ENCODE results near the gene SHE. TPM values are rescaled to one million over a fixed set of nuclear protein-coding genes. Genes with fewer than 3 reads are reported as not detected.

SHE gene
- total RNA-seq, 1 experiment from 2014 or later = 0.79 TPM

GRCh38 chr1:154514066-154514553 is 11.9 kb upstream of the SHE start:
- peaks cover 5% of the 10 kb centered on the region for H3K27me3 Mint-ChIP-seq (ENCODE audit: low read depth)
- TF ChIP-seq ZNF232 (CRISPR knock-in tag; IDR thresholded peaks at IDR 0.05) = no peak
- no peak for TF ChIP-seq TCF7 (CRISPR knock-in tag; IDR thresholded peaks at IDR 0.05; ENCODE audit: low read depth)
- TF ChIP-seq ETV6 (CRISPR knock-in tag; IDR thresholded peaks at IDR 0.05) = no peak
- TF ChIP-seq ZNF263 (CRISPR knock-in tag; IDR thresholded peaks at IDR 0.05; ENCODE audit: low read depth) = no peak
- TF ChIP-seq ATF1 (CRISPR knock-in tag; IDR thresholded peaks at IDR 0.05) = no peak
- TF ChIP-seq HMGA2 (CRISPR knock-in tag; IDR thresholded peaks at IDR 0.05) = no peak
- no peak for TF ChIP-seq ELF4 (CRISPR knock-in tag; IDR thresholded peaks at IDR 0.05; ENCODE audit: low read depth)
- no peak for TF ChIP-seq USF2 (CRISPR knock-in tag; IDR thresholded peaks at IDR 0.05)
- no peak for TF ChIP-seq E2F5 (CRISPR knock-in tag; IDR thresholded peaks at IDR 0.05)
- TF ChIP-seq NFYB (CRISPR knock-in tag; conservative IDR thresholded peaks at IDR 0.05; ENCODE audit: low read depth) = no peak
- TF ChIP-seq E2F4 (CRISPR knock-in tag; IDR thresholded peaks at IDR 0.05; ENCODE audit: borderline replicate concordance, low read depth) = no peak
- no peak for TF ChIP-seq IRF1 (CRISPR knock-in tag; IDR thresholded peaks at IDR 0.05)
- no peak for TF ChIP-seq NFE2L1 (CRISPR knock-in tag; IDR thresholded peaks at IDR 0.05)
- no peak for TF ChIP-seq GTF2I (CRISPR knock-in tag; conservative IDR thresholded peaks at IDR 0.05)
- TF ChIP-seq ERG (CRISPR knock-in tag; IDR thresholded peaks at IDR 0.05) = no peak
- TF ChIP-seq ATF6 (CRISPR knock-in tag; IDR thresholded peaks at IDR 0.05) = no peak
- no peak for DNase-seq (ENCODE audit: low spot score)
- H3K4me3 Mint-ChIP-seq = no peak overlapping the region
- ChIA-PET POLR2A (no interaction called here), CTCF (interaction anchor here (0.9 kb wide), 1 partner anchor 33 kb away, joined by 3 read pairs; no protein-coding TSS in a partner anchor)
- H3K36me3 Mint-ChIP-seq = no peaks in the 10 kb centered on the region
- no peak overlapping the region for H3K27ac Mint-ChIP-seq
- H3K9me3 Mint-ChIP-seq = no peaks in the 10 kb centered on the region
- no peaks in the 10 kb centered on the region for H3K4me1 Mint-ChIP-seq
- ATAC-seq = no peak

GRCh38 chr1:154512760-154513159 is 10.5 kb upstream of the SHE start:
- Mint-ChIP-seq H3K4me3 (no peak overlapping the region), H3K27ac (no peak overlapping the region), H3K36me3 (no peaks in the 10 kb centered on the region), H3K9me3 (no peaks in the 10 kb centered on the region), H3K27me3 (ENCODE audit: low read depth) (peaks cover 11% of the 10 kb centered on the region), H3K4me1 (no peaks in the 10 kb centered on the region)
- no peak for DNase-seq (ENCODE audit: low spot score)
- TF ChIP-seq NR2C2 (CRISPR knock-in tag; IDR thresholded peaks at IDR 0.05) = no peak
- no peak for TF ChIP-seq CREM (CRISPR knock-in tag; IDR thresholded peaks at IDR 0.05)
- no peak for TF ChIP-seq ATF1 (CRISPR knock-in tag; IDR thresholded peaks at IDR 0.05)
- no peak for TF ChIP-seq E2F4 (CRISPR knock-in tag; IDR thresholded peaks at IDR 0.05; ENCODE audit: borderline replicate concordance, low read depth)
- ChIA-PET POLR2A (no interaction called here), CTCF (interaction anchor here (1.1 to 1.3 kb wide), 2 partner anchors 33 to 34 kb away, joined by 3 to 7 read pairs; no protein-coding TSS in a partner anchor)
- no peak for ATAC-seq
